Uterus (tissue), 2 donors: ENCODE measurements around the gene CLGN.

Source experiments
- POLR2A ChIP-seq, 2 donors: fragments of 450-650 bp; IDR thresholded peaks; one replicate each; pipeline ENCODE4 v1.6.1; 2016; ENCODE audit warnings: antibody characterized with exemption in 2 of 2, mild to moderate bottlenecking in 1 of 2, moderate library complexity in 1 of 2
- TF ChIP-seq, protein P1 (sequence below), 4 experiments: fragments of 200-600 bp in 2 of 4; fragments of 450-650 bp in 2 of 4; sonication (generic) in 2 of 4; IDR thresholded peaks; one replicate each; pipeline ENCODE4 v1.5.1; 2016 to 2019; ENCODE audit warnings: antibody characterized with exemption in 4 of 4, mild to moderate bottlenecking in 2 of 4, moderate library complexity in 1 of 4

DNA sequence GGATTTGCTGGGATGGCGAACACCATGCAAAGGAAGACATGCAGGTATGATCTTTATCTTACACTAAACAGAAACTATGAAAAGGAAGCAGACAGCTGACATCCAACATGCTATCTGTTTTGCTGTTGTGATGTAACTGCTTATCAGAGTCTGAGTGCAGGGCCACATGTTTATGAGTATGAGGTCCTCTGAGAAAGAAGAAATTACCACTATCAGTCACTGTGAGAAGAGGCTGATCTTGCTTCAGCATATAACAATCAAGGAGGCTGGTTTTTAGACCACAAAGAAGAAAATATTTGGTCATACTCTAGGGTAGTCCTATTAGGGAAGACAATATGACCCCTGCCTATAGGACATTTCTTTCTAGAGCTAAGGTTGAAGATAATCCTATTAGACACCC is 18.5 kb downstream of the CLGN start:
- TF ChIP-seq, protein P1, sequence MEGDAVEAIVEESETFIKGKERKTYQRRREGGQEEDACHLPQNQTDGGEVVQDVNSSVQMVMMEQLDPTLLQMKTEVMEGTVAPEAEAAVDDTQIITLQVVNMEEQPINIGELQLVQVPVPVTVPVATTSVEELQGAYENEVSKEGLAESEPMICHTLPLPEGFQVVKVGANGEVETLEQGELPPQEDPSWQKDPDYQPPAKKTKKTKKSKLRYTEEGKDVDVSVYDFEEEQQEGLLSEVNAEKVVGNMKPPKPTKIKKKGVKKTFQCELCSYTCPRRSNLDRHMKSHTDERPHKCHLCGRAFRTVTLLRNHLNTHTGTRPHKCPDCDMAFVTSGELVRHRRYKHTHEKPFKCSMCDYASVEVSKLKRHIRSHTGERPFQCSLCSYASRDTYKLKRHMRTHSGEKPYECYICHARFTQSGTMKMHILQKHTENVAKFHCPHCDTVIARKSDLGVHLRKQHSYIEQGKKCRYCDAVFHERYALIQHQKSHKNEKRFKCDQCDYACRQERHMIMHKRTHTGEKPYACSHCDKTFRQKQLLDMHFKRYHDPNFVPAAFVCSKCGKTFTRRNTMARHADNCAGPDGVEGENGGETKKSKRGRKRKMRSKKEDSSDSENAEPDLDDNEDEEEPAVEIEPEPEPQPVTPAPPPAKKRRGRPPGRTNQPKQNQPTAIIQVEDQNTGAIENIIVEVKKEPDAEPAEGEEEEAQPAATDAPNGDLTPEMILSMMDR (IDR thresholded peaks at IDR 0.05), result no peak
- TF ChIP-seq POLR2A (IDR thresholded peaks at IDR 0.05), result no peak
